ENCODE data around the gene LIN7C.
A peak's percentile ranks its signal among the peaks of the same experiment; 100 is the strongest.
"Not testable (repeated sequence)": the region's sequence is repeated elsewhere in the genome, so short reads cannot be mapped to it uniquely, and the experiment has no call there.

The LIN7C gene

GRCh38 chr11:27506200-27507182 lies at the start of gene LIN7C:
Gene LIN7C, minus strand, starts transcription at chr11:27506769. Its CDS starts 17 bp downstream, at chr11:27506752.
- DNase-seq (ENCODE audit: low read depth, low spot score), result peak; percentile 73

DNA sequence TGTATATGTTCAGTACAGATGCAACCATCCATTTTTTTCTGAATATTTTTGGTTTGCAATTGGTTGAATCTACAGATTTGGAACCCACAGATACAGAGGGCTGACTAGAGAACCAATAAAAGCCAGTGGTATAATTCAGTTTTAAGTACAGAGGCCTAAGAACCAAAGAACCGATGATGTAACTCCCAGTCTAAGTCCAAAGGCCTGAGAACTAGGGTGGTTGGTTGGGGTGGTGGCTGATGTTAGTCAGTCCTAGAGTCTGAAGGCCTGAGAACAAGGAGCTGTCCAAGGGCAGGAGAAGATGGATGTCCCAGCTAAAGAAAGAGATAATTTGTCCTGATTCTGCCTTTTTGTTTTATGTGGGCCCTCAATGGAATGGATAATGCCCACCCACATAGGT lies 48.7 kb upstream of the LIN7C start:
- no peak for DNase-seq (ENCODE audit: low read depth, low spot score)

DNA sequence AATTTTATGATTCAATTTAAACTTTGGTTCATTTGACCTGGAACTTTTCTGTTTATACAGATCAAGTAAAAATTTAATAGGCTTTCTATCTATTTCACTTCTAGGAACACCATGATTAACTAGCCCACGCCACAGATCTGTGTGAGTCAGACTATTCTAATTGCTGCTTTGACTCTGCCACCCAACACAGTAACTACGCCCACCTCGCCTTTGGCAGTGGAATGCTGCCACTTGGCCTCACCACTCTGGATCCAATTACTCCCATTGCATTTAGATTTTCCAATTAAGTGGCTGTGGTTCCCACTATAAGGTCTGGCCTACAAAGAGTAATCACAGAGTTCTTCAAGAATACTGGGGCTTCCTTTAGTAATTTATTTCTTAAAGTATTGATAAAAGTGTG lies 46.6 kb upstream of the LIN7C start:
- no peak for DNase-seq (ENCODE audit: low read depth, low spot score)

DNA sequence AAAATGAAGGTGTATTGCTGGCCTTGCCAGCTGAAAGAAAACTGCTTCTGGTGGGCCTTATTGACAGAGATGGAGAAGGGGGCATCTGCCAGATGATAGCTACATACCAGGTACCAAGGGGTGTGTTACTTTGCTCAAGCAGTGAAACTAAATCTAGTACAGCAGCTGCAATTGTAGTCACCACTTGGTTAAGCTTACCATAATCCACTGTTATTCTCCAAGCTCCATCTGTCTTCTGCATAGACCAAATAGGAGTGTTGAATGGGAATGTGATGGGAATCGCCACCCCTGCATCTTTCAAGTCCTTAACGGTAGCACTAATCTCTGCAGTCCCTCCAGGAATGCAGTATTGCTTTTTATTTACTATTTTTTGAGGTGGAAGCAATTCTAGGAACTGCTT lies 45.8 kb upstream of the LIN7C start:
- DNase-seq (ENCODE audit: low read depth, low spot score), result no peak

DNA sequence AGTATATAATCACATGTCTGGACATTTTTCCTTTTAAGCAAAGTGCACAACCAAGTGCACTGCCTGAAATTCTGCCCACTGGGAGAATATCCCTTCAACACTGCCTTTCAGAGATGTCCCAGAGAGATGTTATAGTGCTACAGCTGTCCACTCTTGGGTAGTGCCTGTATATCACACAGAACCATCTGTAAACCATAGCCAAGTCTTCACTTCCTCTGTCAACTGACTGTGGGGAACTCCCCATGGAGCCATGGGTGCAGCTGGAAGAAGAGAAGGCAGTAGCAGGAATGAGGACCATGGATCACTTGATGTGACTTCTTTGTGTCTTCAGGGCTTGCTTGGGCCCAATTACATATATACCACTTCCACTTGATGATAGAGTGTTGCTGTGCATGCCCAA lies 44.6 kb upstream of the LIN7C start:
- DNase-seq (ENCODE audit: low read depth, low spot score), result no peak

DNA sequence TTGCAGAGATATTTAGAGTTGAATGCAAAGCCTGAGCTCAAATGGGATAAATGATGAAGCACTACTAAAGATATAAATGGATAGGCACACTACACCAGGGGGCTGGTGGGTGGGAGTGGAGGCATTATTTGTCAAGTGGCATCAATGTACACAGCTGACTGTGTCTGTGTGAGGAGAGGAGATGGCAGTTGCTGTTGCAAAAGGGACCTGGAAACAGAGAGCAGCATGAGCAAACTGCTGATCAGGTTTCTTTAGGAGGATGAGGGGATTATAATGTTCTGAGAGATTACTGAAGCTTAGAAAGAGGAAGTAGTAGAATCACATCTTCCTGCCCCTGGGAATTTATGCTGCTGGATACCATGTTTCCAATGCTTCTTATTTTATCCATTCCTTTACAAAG lies 39.4 kb upstream of the LIN7C start:
- DNase-seq (ENCODE audit: low read depth, low spot score), result no peak

DNA sequence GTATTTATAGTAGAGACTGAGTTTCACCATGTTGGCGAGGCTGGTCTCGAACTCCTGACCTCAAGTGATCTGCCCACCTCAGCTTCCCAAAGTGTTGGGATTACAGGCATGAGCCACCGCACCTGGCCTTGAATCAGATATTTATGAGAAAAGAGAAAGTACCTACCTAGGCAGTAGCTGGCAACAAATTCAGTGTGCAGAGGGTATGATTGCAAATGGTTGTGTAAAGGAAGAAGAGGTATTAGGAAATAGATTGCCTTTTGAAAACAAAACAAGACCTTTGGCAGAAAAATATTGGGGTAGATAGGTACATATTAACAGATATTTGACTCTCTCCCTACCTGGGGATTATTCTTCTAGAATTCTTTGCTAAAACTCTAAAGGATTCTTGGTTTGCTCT lies 38.5 kb upstream of the LIN7C start:
- DNase-seq (ENCODE audit: low read depth, low spot score), result no peak

- no peak for DNase-seq (ENCODE audit: low read depth, low spot score)
Measured at GRCh38 chr11:27541790-27542189, 35.2 kb upstream of the LIN7C start.

- DNase-seq (ENCODE audit: low read depth, low spot score), result no peak
Measured at GRCh38 chr11:27540051-27540450, 33.5 kb upstream of the LIN7C start.

DNA sequence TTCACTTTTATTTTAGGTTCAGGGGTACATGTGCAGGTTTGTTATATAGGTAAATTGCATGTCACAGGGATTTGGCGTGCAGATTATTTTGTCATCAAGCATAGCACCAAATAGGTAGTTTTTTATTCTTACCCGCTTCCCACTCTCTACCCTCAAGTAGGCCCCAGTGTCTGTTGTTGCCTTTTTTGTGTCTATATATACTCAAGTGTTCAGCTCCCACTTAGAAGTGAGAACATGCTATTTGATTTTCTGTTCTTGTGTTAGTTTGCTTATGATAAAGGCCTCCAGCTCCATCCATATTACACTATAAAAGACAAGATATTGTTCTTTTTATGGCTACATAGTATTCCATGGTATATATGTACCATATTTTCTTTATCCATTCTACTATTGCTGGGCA lies 28.5 kb upstream of the LIN7C start:
- no peak for DNase-seq (ENCODE audit: low read depth, low spot score)

DNA sequence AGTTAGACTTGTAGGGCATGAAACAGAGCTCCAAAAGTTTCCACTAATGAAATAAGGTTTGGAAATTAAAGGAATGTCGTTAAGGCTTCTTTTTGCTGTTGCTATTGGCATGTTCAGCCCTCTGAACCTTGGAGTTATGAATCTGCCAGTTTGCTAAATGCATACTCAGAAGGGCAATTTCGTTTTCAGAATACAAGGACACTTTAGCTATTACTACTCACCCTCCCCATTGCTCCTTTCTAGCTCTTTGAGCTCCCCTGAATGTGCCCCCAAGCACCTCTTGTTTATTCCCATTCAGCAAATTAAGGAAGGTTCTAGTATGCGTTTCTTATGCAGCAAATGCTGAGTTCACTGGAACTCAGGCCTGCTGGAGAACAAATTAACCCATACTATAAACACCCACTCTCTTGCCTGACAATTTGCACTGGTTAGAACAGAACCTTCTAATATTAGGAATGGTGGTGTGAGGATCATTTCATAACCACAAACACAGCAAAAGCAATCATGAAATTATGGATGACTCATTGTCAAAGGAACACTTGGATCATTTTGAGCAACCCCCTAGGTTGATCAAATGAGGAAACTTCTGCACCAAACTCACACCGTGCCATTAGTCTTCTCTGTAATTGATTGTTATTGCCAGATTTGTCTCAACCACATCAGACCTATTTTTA lies 26.2 kb upstream of the LIN7C start:
- no peak for DNase-seq (ENCODE audit: low read depth, low spot score)

DNA sequence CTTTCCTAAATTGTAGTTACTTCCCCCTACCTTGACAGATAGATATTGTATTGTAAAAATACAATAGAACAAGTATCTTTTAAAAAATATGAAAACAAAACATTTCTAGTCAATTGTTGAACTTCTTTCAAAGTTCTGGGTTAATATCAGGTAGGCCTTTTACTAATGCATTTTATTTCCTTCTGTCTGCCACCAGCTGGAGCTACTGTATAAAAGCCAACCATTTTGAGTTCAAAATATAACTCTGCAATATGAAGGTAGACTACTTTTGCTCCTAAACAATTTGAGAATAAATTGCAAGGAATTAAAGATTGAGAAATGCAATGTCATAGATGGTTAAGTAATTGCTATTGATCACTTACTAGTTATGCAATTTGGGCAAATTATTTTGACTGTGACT lies 22.1 kb upstream of the LIN7C start:
- DNase-seq (ENCODE audit: low read depth, low spot score), result no peak

GRCh38 chr11:27526535-27526934 lies 20.0 kb upstream of the LIN7C start:
- no peak for DNase-seq (ENCODE audit: low read depth, low spot score)

GRCh38 chr11:27525824-27526516 lies 19.4 kb upstream of the LIN7C start:
- no peak for DNase-seq (ENCODE audit: low read depth, low spot score)

- no peak for DNase-seq (ENCODE audit: low read depth, low spot score)
Measured at GRCh38 chr11:27524155-27524554, 17.6 kb upstream of the LIN7C start.

GRCh38 chr11:27520226-27520625 lies 13.7 kb upstream of the LIN7C start:
- DNase-seq (ENCODE audit: low read depth, low spot score), result no peak

DNA sequence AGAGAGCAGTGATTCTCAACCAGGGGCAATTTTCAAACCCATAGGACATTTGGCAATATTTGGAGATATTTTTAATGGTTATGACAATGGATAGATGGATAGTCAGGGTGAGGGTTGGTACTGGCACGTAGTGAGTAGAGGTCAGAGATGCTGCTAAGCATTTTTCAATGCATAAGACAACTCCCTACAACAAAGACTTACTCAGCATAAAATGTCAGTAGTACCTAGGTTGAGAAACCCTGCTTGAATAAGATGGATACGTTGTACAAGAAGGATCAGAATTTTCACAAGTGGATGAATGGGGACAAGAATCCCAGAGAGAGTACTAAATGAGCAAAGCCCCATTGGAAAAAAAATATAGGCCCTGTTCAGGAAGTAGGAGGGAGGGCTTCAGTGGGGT lies 11.9 kb upstream of the LIN7C start:
- DNase-seq (ENCODE audit: low read depth, low spot score), result no peak

DNA sequence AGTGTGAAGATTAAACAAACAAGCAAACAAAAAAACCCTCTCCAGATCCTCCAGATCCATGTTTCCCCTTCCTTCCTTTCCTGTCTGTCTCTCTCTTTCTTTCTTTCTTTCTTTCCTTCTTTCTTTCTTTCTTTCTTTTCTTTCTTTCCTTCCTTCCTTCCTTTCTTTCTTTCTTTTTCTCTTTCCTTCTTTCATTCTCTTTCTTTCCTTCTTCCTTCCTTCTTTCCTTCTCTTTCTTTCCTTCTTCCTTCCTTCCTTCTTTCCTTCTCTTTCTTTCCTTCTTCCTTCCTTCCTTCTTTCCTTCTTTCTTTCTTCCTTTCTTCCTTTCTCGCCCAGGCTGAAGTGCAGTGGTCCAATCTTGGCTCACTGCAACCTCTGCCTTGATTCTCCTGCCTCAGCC lies 10.9 kb upstream of the LIN7C start:
- not testable (repeated sequence) for DNase-seq (ENCODE audit: low read depth, low spot score)

GRCh38 chr11:27514558-27514957 lies 8.0 kb upstream of the LIN7C start:
- no peak for DNase-seq (ENCODE audit: low read depth, low spot score)

DNA sequence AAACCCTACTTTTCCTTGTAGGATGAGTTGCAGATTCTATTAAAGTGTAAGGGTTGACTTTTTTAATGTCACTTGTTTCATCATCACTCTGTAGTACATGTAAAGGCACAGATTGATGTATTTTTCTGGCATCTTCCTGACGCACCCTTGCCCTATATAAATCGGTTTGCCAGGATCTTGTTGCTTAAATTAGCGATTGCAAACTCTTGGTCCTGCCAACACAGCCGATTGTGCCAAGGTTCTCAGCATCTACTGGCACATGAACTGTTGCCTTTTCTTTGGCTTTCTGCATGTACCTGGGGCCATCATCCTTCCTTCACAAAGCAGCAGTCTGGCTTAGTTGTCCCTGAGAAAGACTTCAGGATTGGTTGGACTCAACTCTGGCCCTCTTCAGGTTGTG lies 7.5 kb upstream of the LIN7C start:
- DNase-seq (ENCODE audit: low read depth, low spot score), result no peak

DNA sequence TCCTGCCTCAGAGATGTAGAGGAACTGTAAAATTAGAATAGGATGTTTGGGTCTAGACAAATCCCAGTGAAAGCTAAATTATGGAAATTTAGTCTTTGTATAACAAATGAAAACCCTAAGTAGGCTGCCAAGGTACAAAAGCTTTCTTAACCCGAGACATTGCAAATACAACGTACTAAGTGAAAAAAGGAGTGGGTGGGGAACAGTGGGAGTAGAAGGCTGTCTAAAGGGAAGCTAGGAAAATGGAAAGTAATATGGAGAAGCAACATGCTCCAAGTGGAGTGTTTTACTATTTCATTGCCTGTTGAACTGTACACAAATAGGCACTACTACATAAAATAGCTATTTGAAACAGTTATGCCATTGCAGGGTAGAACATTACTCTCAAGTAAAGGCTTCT lies 6.8 kb upstream of the LIN7C start:
- no peak for DNase-seq (ENCODE audit: low read depth, low spot score)

- no peak for DNase-seq (ENCODE audit: low read depth, low spot score)
Measured at GRCh38 chr11:27512238-27512637, 5.7 kb upstream of the LIN7C start.
